ENCODE data around the gene MAOA.

The MAOA gene

GRCh38 chrX:43643662-43644061, 12.4 kb upstream of the MAOA start:
- CTCF ChIA-PET, result no interaction called here
- Histone ChIP-seq H3K27ac (ENCODE audit: insufficient read depth in 1 of 2, low read depth in 1 of 2, low read length in 2 of 2, poor library complexity in 1 of 2, severe bottlenecking in 2 of 2) (no peak overlapping the region), H3K27me3 (replicated peaks in 2 of 5; ENCODE audit: control insufficient read depth in 4 of 5, insufficient read depth in 5 of 5, low read length in 4 of 5) (no peaks in the 10 kb centered on the region), H3K36me3 (ENCODE audit: control insufficient read depth in 4 of 4, insufficient read depth in 4 of 4, low read length in 3 of 4) (no peaks in the 10 kb centered on the region), H3K9me3 (ENCODE audit: control extremely low read depth in 1 of 5, control insufficient read depth in 4 of 5, insufficient read depth in 2 of 5, low read depth in 1 of 5, low read length in 4 of 5) (no peaks in the 10 kb centered on the region), H3K4me1 (ENCODE audit: control extremely low read depth in 1 of 4, control insufficient read depth in 4 of 4, insufficient read depth in 4 of 4, low read length in 3 of 4) (peaks cover 0 to 18% (median 9%) of the 10 kb centered on the region in 4 experiments), H3K4me3 (ENCODE audit: control insufficient read depth in 1 of 7, extremely low read depth in 1 of 7, insufficient read depth in 4 of 7, low read depth in 2 of 7, low read length in 6 of 7) (no peak overlapping the region)
- no peak for DNase-seq
- POLR2A ChIA-PET, result interaction anchor here (0.6 kb wide), 1 partner anchor 18 kb away, joined by 3 read pairs; no protein-coding TSS in a partner anchor

GRCh38 chrX:43644124-43644701, 11.9 kb upstream of the MAOA start:
- Histone ChIP-seq H3K4me3 (ENCODE audit: control insufficient read depth in 1 of 7, extremely low read depth in 1 of 7, insufficient read depth in 4 of 7, low read depth in 2 of 7, low read length in 6 of 7) (no peak overlapping the region), H3K36me3 (ENCODE audit: control insufficient read depth in 4 of 4, insufficient read depth in 4 of 4, low read length in 3 of 4) (no peaks in the 10 kb centered on the region), H3K27me3 (replicated peaks in 2 of 5; ENCODE audit: control insufficient read depth in 4 of 5, insufficient read depth in 5 of 5, low read length in 4 of 5) (no peaks in the 10 kb centered on the region), H3K9me3 (ENCODE audit: control extremely low read depth in 1 of 5, control insufficient read depth in 4 of 5, insufficient read depth in 2 of 5, low read depth in 1 of 5, low read length in 4 of 5) (no peaks in the 10 kb centered on the region), H3K27ac (ENCODE audit: insufficient read depth in 1 of 2, low read depth in 1 of 2, low read length in 2 of 2, poor library complexity in 1 of 2, severe bottlenecking in 2 of 2) (no peak overlapping the region), H3K4me1 (ENCODE audit: control extremely low read depth in 1 of 4, control insufficient read depth in 4 of 4, insufficient read depth in 4 of 4, low read length in 3 of 4) (peaks cover 0 to 18% (median 9%) of the 10 kb centered on the region in 4 experiments)
- peak in 2 of 3 donors; percentile 62 to 69 for DNase-seq
- ChIA-PET POLR2A (interaction anchor here (0.6 kb wide), 1 partner anchor 19 kb away, joined by 3 read pairs; no protein-coding TSS in a partner anchor), CTCF (no interaction called here)
- WGBS (ENCODE audit: insufficient coverage), result 41% methylated on average over 3 of the region's 3 CpGs

GRCh38 chrX:43646800-43647199, 9.3 kb upstream of the MAOA start:
- Histone ChIP-seq H3K4me1 (ENCODE audit: control extremely low read depth in 1 of 4, control insufficient read depth in 4 of 4, insufficient read depth in 4 of 4, low read length in 3 of 4) (peaks cover 0 to 18% (median 9%) of the 10 kb centered on the region in 4 experiments), H3K36me3 (ENCODE audit: control insufficient read depth in 4 of 4, insufficient read depth in 4 of 4, low read length in 3 of 4) (no peaks in the 10 kb centered on the region), H3K27me3 (replicated peaks in 2 of 5; ENCODE audit: control insufficient read depth in 4 of 5, insufficient read depth in 5 of 5, low read length in 4 of 5) (no peaks in the 10 kb centered on the region), H3K4me3 (ENCODE audit: control insufficient read depth in 1 of 7, extremely low read depth in 1 of 7, insufficient read depth in 4 of 7, low read depth in 2 of 7, low read length in 6 of 7) (no peak overlapping the region), H3K9me3 (ENCODE audit: control extremely low read depth in 1 of 5, control insufficient read depth in 4 of 5, insufficient read depth in 2 of 5, low read depth in 1 of 5, low read length in 4 of 5) (no peaks in the 10 kb centered on the region), H3K27ac (ENCODE audit: insufficient read depth in 1 of 2, low read depth in 1 of 2, low read length in 2 of 2, poor library complexity in 1 of 2, severe bottlenecking in 2 of 2) (no peak overlapping the region)
- WGBS (ENCODE audit: insufficient coverage), result 97% methylated on average over 3 of the region's 3 CpGs
- DNase-seq, result no peak
- POLR2A ChIA-PET, result no interaction called here
- CTCF ChIA-PET, result no interaction called here

GRCh38 chrX:43654431-43655150, 1.5 kb upstream of the MAOA start:
- peak; percentile 91 to 95 (median 95) for DNase-seq
- Histone ChIP-seq H3K4me3 (ENCODE audit: control insufficient read depth in 1 of 7, extremely low read depth in 1 of 7, insufficient read depth in 4 of 7, low read depth in 2 of 7, low read length in 6 of 7) (peak overlapping the region in 6 of 7 experiments; percentile 55 to 82 (median 66)), H3K27me3 (replicated peaks in 2 of 5; ENCODE audit: control insufficient read depth in 4 of 5, insufficient read depth in 5 of 5, low read length in 4 of 5) (peaks cover 0 to 16% (median 2%) of the 10 kb centered on the region in 5 experiments), H3K4me1 (ENCODE audit: control extremely low read depth in 1 of 4, control insufficient read depth in 4 of 4, insufficient read depth in 4 of 4, low read length in 3 of 4) (peaks cover 0 to 13% (median 8%) of the 10 kb centered on the region in 4 experiments), H3K9me3 (ENCODE audit: control extremely low read depth in 1 of 5, control insufficient read depth in 4 of 5, insufficient read depth in 2 of 5, low read depth in 1 of 5, low read length in 4 of 5) (peaks cover 0 to 8% (median 0%) of the 10 kb centered on the region in 5 experiments), H3K27ac (ENCODE audit: insufficient read depth in 1 of 2, low read depth in 1 of 2, low read length in 2 of 2, poor library complexity in 1 of 2, severe bottlenecking in 2 of 2) (peak overlapping the region; percentile 94 to 97), H3K36me3 (ENCODE audit: control insufficient read depth in 4 of 4, insufficient read depth in 4 of 4, low read length in 3 of 4) (no peaks in the 10 kb centered on the region)
- CTCF ChIA-PET, result interaction anchor here (1.0 kb wide), 1 partner anchor 96 kb away, joined by 3 read pairs; no protein-coding TSS in a partner anchor
- POLR2A ChIA-PET, result no interaction called here
- WGBS (ENCODE audit: insufficient coverage), result 26% methylated on average over 33 of the region's 57 CpGs

- POLR2A ChIA-PET, result no interaction called here
- 42% methylated on average over 48 of the region's 51 CpGs for WGBS (ENCODE audit: insufficient coverage)
- no peak overlapping the region for H3K27ac ChIP-seq (ENCODE audit: insufficient read depth in 1 of 2, low read depth in 1 of 2, low read length in 2 of 2, poor library complexity in 1 of 2, severe bottlenecking in 2 of 2)
These were observed 721 bp upstream of the MAOA start for GRCh38 chrX:43655151-43656004.

GRCh38 chrX:43657671-43658070, 1.6 kb downstream of the MAOA start:
- DNase-seq, result peak in 2 of 3 donors; percentile 26 to 57
- Histone ChIP-seq H3K27ac (ENCODE audit: insufficient read depth in 1 of 2, low read depth in 1 of 2, low read length in 2 of 2, poor library complexity in 1 of 2, severe bottlenecking in 2 of 2) (no peak overlapping the region), H3K4me1 (ENCODE audit: control extremely low read depth in 1 of 4, control insufficient read depth in 4 of 4, insufficient read depth in 4 of 4, low read length in 3 of 4) (peaks cover 0 to 15% (median 8%) of the 10 kb centered on the region in 4 experiments), H3K36me3 (ENCODE audit: control insufficient read depth in 4 of 4, insufficient read depth in 4 of 4, low read length in 3 of 4) (no peaks in the 10 kb centered on the region), H3K27me3 (replicated peaks in 2 of 5; ENCODE audit: control insufficient read depth in 4 of 5, insufficient read depth in 5 of 5, low read length in 4 of 5) (peaks cover 0 to 16% (median 2%) of the 10 kb centered on the region in 5 experiments), H3K9me3 (ENCODE audit: control extremely low read depth in 1 of 5, control insufficient read depth in 4 of 5, insufficient read depth in 2 of 5, low read depth in 1 of 5, low read length in 4 of 5) (peaks cover 0 to 8% (median 0%) of the 10 kb centered on the region in 5 experiments), H3K4me3 (ENCODE audit: control insufficient read depth in 1 of 7, extremely low read depth in 1 of 7, insufficient read depth in 4 of 7, low read depth in 2 of 7, low read length in 6 of 7) (no peak overlapping the region)
- CTCF ChIA-PET, result no interaction called here
- POLR2A ChIA-PET, result no interaction called here
- no CpG with 5 or more reads among the region's 1 CpG for WGBS (ENCODE audit: insufficient coverage)

More at GRCh38 chrX:43655151-43656004, 721 bp upstream of the MAOA start:
- H3K27me3 ChIP-seq (replicated peaks in 2 of 5; ENCODE audit: control insufficient read depth in 4 of 5, insufficient read depth in 5 of 5, low read length in 4 of 5), result peaks cover 0 to 16% (median 2%) of the 10 kb centered on the region in 5 experiments
- H3K9me3 ChIP-seq (ENCODE audit: control extremely low read depth in 1 of 5, control insufficient read depth in 4 of 5, insufficient read depth in 2 of 5, low read depth in 1 of 5, low read length in 4 of 5), result peaks cover 0 to 8% (median 0%) of the 10 kb centered on the region in 5 experiments
- peak in 2 of 3 donors; percentile 43 for DNase-seq
- no peaks in the 10 kb centered on the region for H3K36me3 ChIP-seq (ENCODE audit: control insufficient read depth in 4 of 4, insufficient read depth in 4 of 4, low read length in 3 of 4)
- CTCF ChIA-PET, result interaction anchor here (1.0 kb wide), 1 partner anchor 95 kb away, joined by 3 read pairs; no protein-coding TSS in a partner anchor
- H3K4me3 ChIP-seq (ENCODE audit: control insufficient read depth in 1 of 7, extremely low read depth in 1 of 7, insufficient read depth in 4 of 7, low read depth in 2 of 7, low read length in 6 of 7), result peak overlapping the region; percentile 15 to 82 (median 65)
- peaks cover 0 to 13% (median 8%) of the 10 kb centered on the region in 4 experiments for H3K4me1 ChIP-seq (ENCODE audit: control extremely low read depth in 1 of 4, control insufficient read depth in 4 of 4, insufficient read depth in 4 of 4, low read length in 3 of 4)

Measured in common myeloid progenitor, CD34-positive (primary cell).